Osteoblast (primary cell): ENCODE data around the gene ANKRD31. TPM values are rescaled to one million over a fixed set of nuclear protein-coding genes. Genes with fewer than 3 reads are reported as not detected.

Source experiments
- DNase-seq: peaks from one replicate; pipeline ENCODE4 v3.0.0; 2011; ENCODE audit warnings: low spot score, mixed read lengths; ENCODE audit not compliant: insufficient read length; ENCODE audit errors: missing footprints
- H2AFZ ChIP-seq: 2 replicates; pipeline ENCODE4 v1.6.0; 2011; ENCODE audit warnings: mild to moderate bottlenecking, low read length
- H3K27ac ChIP-seq: 2 replicates; pipeline ENCODE4 v1.5.1; 2011; ENCODE audit warnings: mild to moderate bottlenecking, low read depth, low read length, moderate library complexity
- H3K27me3 ChIP-seq: 2 replicates; pipeline ENCODE4 v1.6.0; 2012; ENCODE audit warnings: mild to moderate bottlenecking, control low read depth, inconsistent platforms, low read length, moderate library complexity; ENCODE audit not compliant: insufficient read depth
- H3K36me3 ChIP-seq: 2 replicates; pipeline ENCODE4 v1.5.1; 2011; ENCODE audit warnings: mild to moderate bottlenecking, low read length, control low read depth, moderate library complexity; ENCODE audit not compliant: insufficient read depth
- H3K4me1 ChIP-seq: 2 replicates; pipeline ENCODE4 v1.5.1; 2011; ENCODE audit warnings: mild to moderate bottlenecking, low read length, control low read depth, moderate library complexity; ENCODE audit not compliant: insufficient read depth
- H3K4me2 ChIP-seq: 2 replicates; pipeline ENCODE4 v1.6.0; 2011; ENCODE audit warnings: mild to moderate bottlenecking, low read length; ENCODE audit not compliant: insufficient read depth
- H3K4me3 ChIP-seq: fragments of 200-600 bp; sonication (generic); 3 replicates; pipeline ENCODE4 v1.5.1; 2012; ENCODE audit warnings: mild to moderate bottlenecking, low read length, inconsistent platforms; ENCODE audit not compliant: insufficient read depth
- H3K79me2 ChIP-seq: 2 replicates; pipeline ENCODE4 v1.6.0; 2012; ENCODE audit warnings: mild to moderate bottlenecking, low read length, control low read depth, inconsistent platforms; ENCODE audit not compliant: insufficient read depth
- H3K9me3 ChIP-seq: 2 replicates; pipeline ENCODE4 v1.5.1; 2011; ENCODE audit warnings: low read depth, low read length, control low read depth
- H4K20me1 ChIP-seq: 2 replicates; pipeline ENCODE4 v1.6.0; 2012; ENCODE audit warnings: mild to moderate bottlenecking, low read length, control low read depth; ENCODE audit not compliant: insufficient read depth
- total RNA-seq: library from RNA; depleted of rRNA; stranded (reverse); fragments of >200 nt; gene quantifications from 2 replicates; pipeline ENCODE4 v1.2.3, GENCODE V29; 2012
- TF ChIP-seq, protein P1 (sequence below): IDR thresholded peaks from 2 replicates; pipeline ENCODE4 v1.5.1; 2011; ENCODE audit warnings: mild to moderate bottlenecking, low read depth, low read length, moderate library complexity; ENCODE audit errors: extremely low read depth

ANKRD31 gene
- total RNA-seq, 1 donor = 0.36 TPM

GRCh38 chr5:75243100-75243499, 6.4 kb upstream of the ANKRD31 start:
- Histone ChIP-seq H4K20me1 (no peaks in the 10 kb centered on the region), H3K4me2 (no peak overlapping the region)
- no peak for DNase-seq

GRCh38 chr5:75242067-75242466, 5.4 kb upstream of the ANKRD31 start:
- no peak overlapping the region for H3K4me3 ChIP-seq
- H3K4me1 ChIP-seq = peaks cover 5% of the 10 kb centered on the region
- no peaks in the 10 kb centered on the region for H3K9me3 ChIP-seq
- DNase-seq = no peak
- TF ChIP-seq, protein P1, sequence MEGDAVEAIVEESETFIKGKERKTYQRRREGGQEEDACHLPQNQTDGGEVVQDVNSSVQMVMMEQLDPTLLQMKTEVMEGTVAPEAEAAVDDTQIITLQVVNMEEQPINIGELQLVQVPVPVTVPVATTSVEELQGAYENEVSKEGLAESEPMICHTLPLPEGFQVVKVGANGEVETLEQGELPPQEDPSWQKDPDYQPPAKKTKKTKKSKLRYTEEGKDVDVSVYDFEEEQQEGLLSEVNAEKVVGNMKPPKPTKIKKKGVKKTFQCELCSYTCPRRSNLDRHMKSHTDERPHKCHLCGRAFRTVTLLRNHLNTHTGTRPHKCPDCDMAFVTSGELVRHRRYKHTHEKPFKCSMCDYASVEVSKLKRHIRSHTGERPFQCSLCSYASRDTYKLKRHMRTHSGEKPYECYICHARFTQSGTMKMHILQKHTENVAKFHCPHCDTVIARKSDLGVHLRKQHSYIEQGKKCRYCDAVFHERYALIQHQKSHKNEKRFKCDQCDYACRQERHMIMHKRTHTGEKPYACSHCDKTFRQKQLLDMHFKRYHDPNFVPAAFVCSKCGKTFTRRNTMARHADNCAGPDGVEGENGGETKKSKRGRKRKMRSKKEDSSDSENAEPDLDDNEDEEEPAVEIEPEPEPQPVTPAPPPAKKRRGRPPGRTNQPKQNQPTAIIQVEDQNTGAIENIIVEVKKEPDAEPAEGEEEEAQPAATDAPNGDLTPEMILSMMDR = no peak
- no peak overlapping the region for H2AFZ ChIP-seq
- H3K27me3 ChIP-seq = no peaks in the 10 kb centered on the region
- H3K4me2 ChIP-seq = no peak overlapping the region
- H3K36me3 ChIP-seq = no peaks in the 10 kb centered on the region
- H4K20me1 ChIP-seq = no peaks in the 10 kb centered on the region
- no peak overlapping the region for H3K27ac ChIP-seq
- H3K79me2 ChIP-seq = no peaks in the 10 kb centered on the region

More at GRCh38 chr5:75243100-75243499, 6.4 kb upstream of the ANKRD31 start:
- TF ChIP-seq, protein P1 = no peak
- no peaks in the 10 kb centered on the region for H3K27me3 ChIP-seq
- no peak overlapping the region for H2AFZ ChIP-seq
- H3K27ac ChIP-seq = no peak overlapping the region
- no peaks in the 10 kb centered on the region for H3K9me3 ChIP-seq
- H3K79me2 ChIP-seq = no peaks in the 10 kb centered on the region
- no peaks in the 10 kb centered on the region for H3K36me3 ChIP-seq
- H3K4me3 ChIP-seq = no peak overlapping the region
- no peaks in the 10 kb centered on the region for H3K4me1 ChIP-seq

- no peaks in the 10 kb centered on the region for H3K9me3 ChIP-seq
- H3K27ac ChIP-seq = no peak overlapping the region
- H3K4me2 ChIP-seq = no peak overlapping the region
- H2AFZ ChIP-seq = no peak overlapping the region
- H3K27me3 ChIP-seq = no peaks in the 10 kb centered on the region
- no peak for DNase-seq
- H3K36me3 ChIP-seq = no peaks in the 10 kb centered on the region
- TF ChIP-seq, protein P1 = no peak
- H3K4me3 ChIP-seq = no peak overlapping the region
- H3K79me2 ChIP-seq = no peaks in the 10 kb centered on the region
- H3K4me1 ChIP-seq = peaks cover 13% of the 10 kb centered on the region
- H4K20me1 ChIP-seq = no peaks in the 10 kb centered on the region
These were observed 3.0 kb upstream of the ANKRD31 start for GRCh38 chr5:75239681-75240080.

DNA sequence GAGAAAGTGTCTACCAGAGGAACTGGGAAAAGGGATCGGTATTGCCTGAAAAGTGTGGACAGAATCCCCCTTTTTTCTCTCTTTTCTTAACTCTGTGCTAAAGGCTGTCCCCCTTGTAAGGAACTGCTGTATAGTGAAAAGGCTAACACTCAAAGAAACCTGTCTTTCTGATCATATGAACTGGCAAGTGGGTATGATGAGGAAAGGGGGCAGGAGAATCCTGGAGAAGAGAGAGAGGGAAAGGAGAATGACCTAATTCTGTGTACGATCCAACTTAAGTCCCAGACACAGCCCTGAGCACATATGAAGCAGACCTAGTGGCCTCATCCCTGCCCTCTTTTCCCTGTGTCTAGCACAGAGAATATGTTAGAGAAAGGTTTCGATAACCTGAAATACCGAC, 967 bp downstream of the ANKRD31 start:
- H3K79me2 ChIP-seq = no peaks in the 10 kb centered on the region
- H3K4me2 ChIP-seq = peak overlapping the region; percentile 96
- no peaks in the 10 kb centered on the region for H3K27me3 ChIP-seq
- H2AFZ ChIP-seq = peak overlapping the region; percentile 100
- H3K4me1 ChIP-seq = peaks cover 13% of the 10 kb centered on the region
- no peak overlapping the region for H3K27ac ChIP-seq
- no peaks in the 10 kb centered on the region for H4K20me1 ChIP-seq
- DNase-seq = no peak
- TF ChIP-seq, protein P1 = no peak
- H3K36me3 ChIP-seq = no peaks in the 10 kb centered on the region
- H3K4me3 ChIP-seq = peak overlapping the region; percentile 90
- no peaks in the 10 kb centered on the region for H3K9me3 ChIP-seq
